ENCODE data around the gene SLC49A3. TPM values are rescaled to one million over a fixed set of nuclear protein-coding genes. Genes with fewer than 3 reads are reported as not detected.

The SLC49A3 gene
- total RNA-seq, 1 experiment from 2014 or later: 5.5 TPM

DNA sequence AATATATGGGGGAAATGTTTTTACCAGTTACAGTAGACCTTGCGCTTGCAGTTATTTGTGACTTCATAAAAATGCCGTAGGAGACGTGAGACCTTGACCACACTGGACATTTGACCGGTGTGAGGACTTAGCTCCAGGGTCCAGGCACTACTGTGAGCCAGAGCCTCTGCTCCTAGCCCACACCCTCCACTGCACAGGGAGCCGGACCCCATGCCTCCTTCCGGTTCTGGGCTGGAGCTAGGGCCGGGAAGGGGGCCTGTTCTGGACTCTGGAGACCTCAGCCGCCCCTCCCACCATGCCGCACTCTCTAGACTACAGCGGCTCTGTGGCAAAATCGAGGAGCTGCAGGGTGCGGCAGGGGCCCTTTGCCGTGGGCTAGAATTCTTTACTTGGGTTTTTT is 22.0 kb upstream of the SLC49A3 start (continued):
- TF ChIP-seq, protein P1, sequence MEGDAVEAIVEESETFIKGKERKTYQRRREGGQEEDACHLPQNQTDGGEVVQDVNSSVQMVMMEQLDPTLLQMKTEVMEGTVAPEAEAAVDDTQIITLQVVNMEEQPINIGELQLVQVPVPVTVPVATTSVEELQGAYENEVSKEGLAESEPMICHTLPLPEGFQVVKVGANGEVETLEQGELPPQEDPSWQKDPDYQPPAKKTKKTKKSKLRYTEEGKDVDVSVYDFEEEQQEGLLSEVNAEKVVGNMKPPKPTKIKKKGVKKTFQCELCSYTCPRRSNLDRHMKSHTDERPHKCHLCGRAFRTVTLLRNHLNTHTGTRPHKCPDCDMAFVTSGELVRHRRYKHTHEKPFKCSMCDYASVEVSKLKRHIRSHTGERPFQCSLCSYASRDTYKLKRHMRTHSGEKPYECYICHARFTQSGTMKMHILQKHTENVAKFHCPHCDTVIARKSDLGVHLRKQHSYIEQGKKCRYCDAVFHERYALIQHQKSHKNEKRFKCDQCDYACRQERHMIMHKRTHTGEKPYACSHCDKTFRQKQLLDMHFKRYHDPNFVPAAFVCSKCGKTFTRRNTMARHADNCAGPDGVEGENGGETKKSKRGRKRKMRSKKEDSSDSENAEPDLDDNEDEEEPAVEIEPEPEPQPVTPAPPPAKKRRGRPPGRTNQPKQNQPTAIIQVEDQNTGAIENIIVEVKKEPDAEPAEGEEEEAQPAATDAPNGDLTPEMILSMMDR (IDR thresholded peaks at IDR 0.05 in 2 of 3, conservative IDR thresholded peaks at IDR 0.05 in 1 of 3; ENCODE audit: borderline replicate concordance in 1 of 3, insufficient read depth in 1 of 3, low read depth in 2 of 3, low read length in 2 of 3): no peak
- TF ChIP-seq JUND (IDR thresholded peaks at IDR 0.05) (no peak), YY1 (IDR thresholded peaks at IDR 0.05; ENCODE audit: extremely low read depth, insufficient replicate concordance, low read depth, low read length) (no peak), EGR1 (IDR thresholded peaks at IDR 0.05; ENCODE audit: low read depth) (no peak), POLR2A (IDR thresholded peaks at IDR 0.05; ENCODE audit: borderline replicate concordance, extremely low read depth, insufficient read depth, insufficient read length) (no peak), CEBPB (IDR thresholded peaks at IDR 0.05; ENCODE audit: low read depth) (no peak), TCF7L2 (IDR thresholded peaks at IDR 0.05; ENCODE audit: borderline replicate concordance, extremely low read depth, insufficient read depth, insufficient read length) (no peak)
- TF ChIP-seq, protein P2, sequence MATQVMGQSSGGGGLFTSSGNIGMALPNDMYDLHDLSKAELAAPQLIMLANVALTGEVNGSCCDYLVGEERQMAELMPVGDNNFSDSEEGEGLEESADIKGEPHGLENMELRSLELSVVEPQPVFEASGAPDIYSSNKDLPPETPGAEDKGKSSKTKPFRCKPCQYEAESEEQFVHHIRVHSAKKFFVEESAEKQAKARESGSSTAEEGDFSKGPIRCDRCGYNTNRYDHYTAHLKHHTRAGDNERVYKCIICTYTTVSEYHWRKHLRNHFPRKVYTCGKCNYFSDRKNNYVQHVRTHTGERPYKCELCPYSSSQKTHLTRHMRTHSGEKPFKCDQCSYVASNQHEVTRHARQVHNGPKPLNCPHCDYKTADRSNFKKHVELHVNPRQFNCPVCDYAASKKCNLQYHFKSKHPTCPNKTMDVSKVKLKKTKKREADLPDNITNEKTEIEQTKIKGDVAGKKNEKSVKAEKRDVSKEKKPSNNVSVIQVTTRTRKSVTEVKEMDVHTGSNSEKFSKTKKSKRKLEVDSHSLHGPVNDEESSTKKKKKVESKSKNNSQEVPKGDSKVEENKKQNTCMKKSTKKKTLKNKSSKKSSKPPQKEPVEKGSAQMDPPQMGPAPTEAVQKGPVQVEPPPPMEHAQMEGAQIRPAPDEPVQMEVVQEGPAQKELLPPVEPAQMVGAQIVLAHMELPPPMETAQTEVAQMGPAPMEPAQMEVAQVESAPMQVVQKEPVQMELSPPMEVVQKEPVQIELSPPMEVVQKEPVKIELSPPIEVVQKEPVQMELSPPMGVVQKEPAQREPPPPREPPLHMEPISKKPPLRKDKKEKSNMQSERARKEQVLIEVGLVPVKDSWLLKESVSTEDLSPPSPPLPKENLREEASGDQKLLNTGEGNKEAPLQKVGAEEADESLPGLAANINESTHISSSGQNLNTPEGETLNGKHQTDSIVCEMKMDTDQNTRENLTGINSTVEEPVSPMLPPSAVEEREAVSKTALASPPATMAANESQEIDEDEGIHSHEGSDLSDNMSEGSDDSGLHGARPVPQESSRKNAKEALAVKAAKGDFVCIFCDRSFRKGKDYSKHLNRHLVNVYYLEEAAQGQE (IDR thresholded peaks at IDR 0.05; ENCODE audit: low read depth): no peak

DNA sequence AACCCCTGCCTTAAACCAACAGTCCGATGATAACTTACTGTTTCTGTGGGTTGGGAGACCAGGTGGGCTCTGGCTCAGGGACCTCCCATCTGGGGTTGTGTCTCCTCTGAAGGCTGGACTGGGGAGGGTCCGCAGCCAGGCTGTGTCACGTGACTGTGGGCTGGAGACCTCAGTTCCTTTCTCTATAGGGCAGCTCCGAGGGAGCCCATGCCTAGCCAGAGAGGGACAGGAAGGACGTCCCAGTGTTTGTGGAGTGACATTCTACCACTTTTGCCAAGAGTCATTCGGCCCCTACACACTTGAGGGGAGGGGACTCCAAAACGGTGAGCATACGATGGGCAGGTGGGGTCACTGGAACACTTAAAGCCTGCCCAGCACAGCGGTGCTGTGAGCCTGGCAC is 21.2 kb upstream of the SLC49A3 start:
- Histone ChIP-seq H3K9ac (ENCODE audit: low read length) (no peak overlapping the region), H3K27ac (ENCODE audit: low read depth, low read length) (no peak overlapping the region), H3K4me3 (replicated peaks in 1 of 2; ENCODE audit: low read depth in 1 of 2, low read length in 2 of 2) (no peak overlapping the region), H3K9me2 (ENCODE audit: insufficient read depth) (no peaks in the 10 kb centered on the region), H3K79me2 (ENCODE audit: insufficient read depth, low read length) (peaks cover 84% of the 10 kb centered on the region), H3K36me3 (ENCODE audit: control insufficient read depth in 1 of 2, insufficient read depth in 2 of 2, low read length in 2 of 2) (no peaks in the 10 kb centered on the region), H3K9me3 (ENCODE audit: control insufficient read depth in 1 of 2, insufficient read depth in 1 of 2, low read depth in 1 of 2, low read length in 2 of 2) (no peaks in the 10 kb centered on the region), H2AFZ (ENCODE audit: low read depth, low read length, poor library complexity, severe bottlenecking) (no peak overlapping the region), H3K4me1 (ENCODE audit: control insufficient read depth in 1 of 2, insufficient read depth in 2 of 2, low read length in 2 of 2) (peaks cover 3 to 7% of the 10 kb centered on the region in 2 experiments; a peak in 3 of 4 replicates), H3K27me3 (ENCODE audit: insufficient read depth, low read length) (no peaks in the 10 kb centered on the region), H3K4me2 (ENCODE audit: low read length) (no peak overlapping the region), H4K20me1 (ENCODE audit: insufficient read depth) (no peaks in the 10 kb centered on the region)
- TF ChIP-seq ZNF274 (IDR thresholded peaks at IDR 0.05; ENCODE audit: low read depth, low read length) (no peak), SP1 (IDR thresholded peaks at IDR 0.05; ENCODE audit: low read depth) (no peak), EGR1 (IDR thresholded peaks at IDR 0.05; ENCODE audit: low read depth) (no peak), YY1 (IDR thresholded peaks at IDR 0.05; ENCODE audit: extremely low read depth, insufficient replicate concordance, low read depth, low read length) (no peak), ZFX (IDR thresholded peaks at IDR 0.05) (no peak), ELF1 (IDR thresholded peaks at IDR 0.05; ENCODE audit: borderline replicate concordance, low read depth) (no peak), RAD21 (IDR thresholded peaks at IDR 0.05; ENCODE audit: low read depth) (no peak)
- TF ChIP-seq, protein P1 (IDR thresholded peaks at IDR 0.05 in 2 of 3, conservative IDR thresholded peaks at IDR 0.05 in 1 of 3; ENCODE audit: borderline replicate concordance in 1 of 3, insufficient read depth in 1 of 3, low read depth in 2 of 3, low read length in 2 of 3): no peak
- TF ChIP-seq, protein P3, sequence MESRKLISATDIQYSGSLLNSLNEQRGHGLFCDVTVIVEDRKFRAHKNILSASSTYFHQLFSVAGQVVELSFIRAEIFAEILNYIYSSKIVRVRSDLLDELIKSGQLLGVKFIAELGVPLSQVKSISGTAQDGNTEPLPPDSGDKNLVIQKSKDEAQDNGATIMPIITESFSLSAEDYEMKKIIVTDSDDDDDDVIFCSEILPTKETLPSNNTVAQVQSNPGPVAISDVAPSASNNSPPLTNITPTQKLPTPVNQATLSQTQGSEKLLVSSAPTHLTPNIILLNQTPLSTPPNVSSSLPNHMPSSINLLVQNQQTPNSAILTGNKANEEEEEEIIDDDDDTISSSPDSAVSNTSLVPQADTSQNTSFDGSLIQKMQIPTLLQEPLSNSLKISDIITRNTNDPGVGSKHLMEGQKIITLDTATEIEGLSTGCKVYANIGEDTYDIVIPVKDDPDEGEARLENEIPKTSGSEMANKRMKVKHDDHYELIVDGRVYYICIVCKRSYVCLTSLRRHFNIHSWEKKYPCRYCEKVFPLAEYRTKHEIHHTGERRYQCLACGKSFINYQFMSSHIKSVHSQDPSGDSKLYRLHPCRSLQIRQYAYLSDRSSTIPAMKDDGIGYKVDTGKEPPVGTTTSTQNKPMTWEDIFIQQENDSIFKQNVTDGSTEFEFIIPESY (IDR thresholded peaks at IDR 0.05; ENCODE audit: extremely low read depth, insufficient replicate concordance, low read length): no peak
- intact Hi-C loops (cut with micrococcal nuclease): no loop called here
- ATAC-seq: no peak
- BruUV-seq (replicated peaks): no TSS peak
- ChIA-PET CTCF (no interaction called here), RAD21 (ENCODE audit: low non-redundant PET in 1 of 2, low total read pairs in 2 of 2, uncharacterized antibody in 2 of 2, unreplicated experiment in 2 of 2) (no interaction called here), POLR2A (no interaction called here)
- DNase-seq (ENCODE audit: low read depth, low spot score): no peak

Measured in HCT116 (cell line).